ENCODE results near the gene SFTA2. TPM values are rescaled to one million over a fixed set of nuclear protein-coding genes. Genes with fewer than 3 reads are reported as not detected.

SFTA2 gene
- total and polyA plus RNA-seq, 2 of the 8 experiments (the other 6 are each of a cell fraction or from before 2014, with no cell fraction given): not detected

DNA sequence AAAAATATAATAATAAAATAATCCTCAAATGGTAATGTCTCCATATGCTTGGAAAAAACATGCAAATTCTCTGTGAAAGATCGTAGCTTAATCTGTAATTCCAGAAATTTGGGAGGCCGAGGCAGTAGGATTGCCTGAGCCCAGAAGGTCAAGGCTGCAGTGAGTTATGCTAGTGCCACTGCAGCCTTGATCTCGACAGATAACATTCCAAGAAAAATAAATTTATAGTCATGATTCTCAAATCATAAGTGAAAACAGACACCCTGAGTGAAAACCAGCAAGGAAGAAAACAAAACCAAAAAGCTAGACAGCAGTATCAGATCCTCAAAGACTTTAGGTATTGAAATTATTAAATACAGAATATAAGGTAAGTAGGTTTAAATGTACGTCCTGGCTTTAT, 47.7 kb upstream of the SFTA2 start:
- no peak overlapping the region for H3K56ac ChIP-seq (replicated peaks; ENCODE audit: insufficient read length, low read depth, low read length)
- CTCF ChIA-PET (ENCODE audit: partially characterized antibody): interaction anchor here (0.5 to 1.4 kb wide), 6 partner anchors 15 to 108 kb away, joined by 3 to 4 read pairs (median 4); no protein-coding TSS in a partner anchor
- H2BK15ac ChIP-seq (ENCODE audit: low read length): no peak overlapping the region
- no peak overlapping the region for H4K5ac ChIP-seq (ENCODE audit: insufficient read length, low read depth, low read length)
- no peak overlapping the region for H3K18ac ChIP-seq (ENCODE audit: extremely low read depth, low read length)
- no peak overlapping the region for H2BK120ac ChIP-seq (replicated peaks; ENCODE audit: low read depth, low read length)
- no peak overlapping the region for H4K91ac ChIP-seq (replicated peaks; ENCODE audit: insufficient read length, low read length)
- H3K9ac ChIP-seq (replicated peaks in 1 of 4; ENCODE audit: extremely low read depth in 1 of 4, low read depth in 3 of 4, low read length in 3 of 4): no peak overlapping the region
- H2BK12ac ChIP-seq (ENCODE audit: low read depth, low read length): no peak overlapping the region
- WGBS, 2 experiments (ENCODE audit: extremely low coverage in 1 of 2, insufficient coverage in 1 of 2, insufficient read length in 1 of 2, insufficient replicate concordance in 2 of 2, low coverage in 1 of 2, low lambda C conversion rate in 2 of 2, missing lambda C conversion rate in 1 of 2): 87% methylated on average over 4 of the region's 4 CpGs; no CpG with 5 or more reads in 1 of the 2 experiments
- no peaks in the 10 kb centered on the region for H4K20me1 ChIP-seq (replicated peaks in 1 of 2; ENCODE audit: control insufficient read depth in 1 of 2, insufficient read depth in 2 of 2, low read length in 2 of 2)
- DNase-seq (ENCODE audit: low read depth in 1 of 2, low spot score in 2 of 2) (no peak), FAIRE-seq (no peak)
- no peaks in the 10 kb centered on the region for H3K9me3 ChIP-seq (ENCODE audit: insufficient read depth in 2 of 2, low read depth in 1 of 2, low read length in 1 of 2)
- no peak overlapping the region for H3K14ac ChIP-seq (ENCODE audit: insufficient read length)
- TF ChIP-seq KDM5A (IDR thresholded peaks at IDR 0.05; ENCODE audit: low read length) (no peak), CBX5 (IDR thresholded peaks at IDR 0.05; ENCODE audit: low read depth, low read length) (no peak), POLR2AphosphoS5 (IDR thresholded peaks at IDR 0.05; ENCODE audit: low read depth, low read length) (no peak), EZH2 (IDR thresholded peaks at IDR 0.05; ENCODE audit: low read depth, low read length, severe bottlenecking) (no peak), TEAD4 (IDR thresholded peaks at IDR 0.05; ENCODE audit: low read depth, low read length) (no peak), KDM1A (IDR thresholded peaks at IDR 0.05; ENCODE audit: borderline replicate concordance, low read length) (no peak), TAF1 (IDR thresholded peaks at IDR 0.05; ENCODE audit: low read depth, low read length) (no peak), CEBPB (IDR thresholded peaks at IDR 0.05; ENCODE audit: low read depth, low read length) (no peak), PHF8 (conservative IDR thresholded peaks at IDR 0.05; ENCODE audit: low read depth, low read length) (no peak)
- TF ChIP-seq, protein P1, sequence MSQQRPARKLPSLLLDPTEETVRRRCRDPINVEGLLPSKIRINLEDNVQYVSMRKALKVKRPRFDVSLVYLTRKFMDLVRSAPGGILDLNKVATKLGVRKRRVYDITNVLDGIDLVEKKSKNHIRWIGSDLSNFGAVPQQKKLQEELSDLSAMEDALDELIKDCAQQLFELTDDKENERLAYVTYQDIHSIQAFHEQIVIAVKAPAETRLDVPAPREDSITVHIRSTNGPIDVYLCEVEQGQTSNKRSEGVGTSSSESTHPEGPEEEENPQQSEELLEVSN (IDR thresholded peaks at IDR 0.05): no peak
- TF ChIP-seq, protein P2, sequence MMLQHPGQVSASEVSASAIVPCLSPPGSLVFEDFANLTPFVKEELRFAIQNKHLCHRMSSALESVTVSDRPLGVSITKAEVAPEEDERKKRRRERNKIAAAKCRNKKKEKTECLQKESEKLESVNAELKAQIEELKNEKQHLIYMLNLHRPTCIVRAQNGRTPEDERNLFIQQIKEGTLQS (IDR thresholded peaks at IDR 0.05; ENCODE audit: insufficient read depth, low read depth, low read length): no peak
- no peaks in the 10 kb centered on the region for H3K79me1 ChIP-seq (ENCODE audit: low read depth, low read length)
- no peak overlapping the region for H2BK5ac ChIP-seq (ENCODE audit: low read depth, low read length)
- H3K36me3 ChIP-seq (ENCODE audit: control insufficient read depth in 2 of 4, insufficient read depth in 4 of 4, low read length in 3 of 4): no peaks in the 10 kb centered on the region
- H3K23ac ChIP-seq (ENCODE audit: insufficient read length): no peak overlapping the region
- H3K4me3 ChIP-seq (ENCODE audit: extremely low read depth in 1 of 4, insufficient read depth in 2 of 4, low read depth in 3 of 4, low read length in 4 of 4): no peak overlapping the region
- POLR2A ChIA-PET (ENCODE audit: partially characterized antibody): no interaction called here
- no peak overlapping the region for H2AFZ ChIP-seq (ENCODE audit: low read length)
- H3K4me1 ChIP-seq (replicated peaks in 1 of 4; ENCODE audit: control insufficient read depth in 3 of 4, insufficient read depth in 4 of 4, low read length in 3 of 4): peaks cover 0 to 2% (median 0%) of the 10 kb centered on the region in 4 experiments; a peak in 1 of 7 replicates
- H3K79me2 ChIP-seq (ENCODE audit: control insufficient read depth in 1 of 2, insufficient read depth in 2 of 2, low read length in 2 of 2): no peaks in the 10 kb centered on the region
- no peak overlapping the region for H2BK20ac ChIP-seq (ENCODE audit: low read length)
- no peaks in the 10 kb centered on the region for H3K23me2 ChIP-seq (ENCODE audit: low read depth, low read length)
- H3K4ac ChIP-seq (replicated peaks; ENCODE audit: insufficient read length, low read depth, low read length): no peak overlapping the region
- no peak overlapping the region for H3K27ac ChIP-seq (ENCODE audit: low read depth, low read length)
- H3K4me2 ChIP-seq (ENCODE audit: insufficient read depth in 1 of 2, low read depth in 2 of 2, low read length in 2 of 2): no peak overlapping the region
- no peak overlapping the region for H2AK5ac ChIP-seq (ENCODE audit: low read depth, low read length)
- H3K27me3 ChIP-seq (replicated peaks in 1 of 4; ENCODE audit: control insufficient read depth in 3 of 4, extremely low read depth in 1 of 4, insufficient read depth in 3 of 4, low read length in 3 of 4): no peaks in the 10 kb centered on the region
- H4K8ac ChIP-seq (ENCODE audit: extremely low read depth, insufficient read depth, low read length): no peak overlapping the region
